Chondrocyte (in vitro differentiated cells): ENCODE measurements around the gene UGT2B17. TPM values are rescaled to one million over a fixed set of nuclear protein-coding genes. Genes with fewer than 3 reads are reported as not detected.

Experiments
- DNase-seq: peaks from one replicate; pipeline ENCODE4 v3.0.0; 2021; ENCODE audit warnings: mixed read lengths, low spot score
- H3K27ac Mint-ChIP-seq: one replicate; pipeline ENCODE4 v1.8.0; 2021; ENCODE audit warnings: mild to moderate bottlenecking, moderate library complexity, mixed read lengths; ENCODE audit not compliant: unreplicated experiment
- H3K27me3 Mint-ChIP-seq: 2 replicates; pipeline ENCODE4 v1.8.0; 2021; ENCODE audit warnings: low read depth, mixed read lengths
- H3K36me3 Mint-ChIP-seq: 2 replicates; pipeline ENCODE4 v1.8.0; 2021; ENCODE audit warnings: low read depth, mixed read lengths
- H3K4me1 Mint-ChIP-seq: 2 replicates; pipeline ENCODE4 v1.8.0; 2021; ENCODE audit warnings: low read depth, mild to moderate bottlenecking, mixed read lengths
- H3K4me3 Mint-ChIP-seq: one replicate; pipeline ENCODE4 v1.8.0; 2021; ENCODE audit warnings: mild to moderate bottlenecking, moderate library complexity, mixed read lengths; ENCODE audit not compliant: unreplicated experiment
- H3K9me3 Mint-ChIP-seq: 2 replicates; pipeline ENCODE4 v1.8.0; 2021; ENCODE audit warnings: low read depth, mixed read lengths
- total RNA-seq: library from RNA; stranded (reverse); gene quantifications from 3 replicates; pipeline ENCODE4 v1.2.1, GENCODE V29; 2021
- TF ChIP-seq, protein P1 (sequence below): fragments of 200-600 bp; sonication (generic); IDR thresholded peaks from 2 replicates; pipeline ENCODE4 v1.5.0; 2021; ENCODE audit warnings: antibody characterized with exemption, mild to moderate bottlenecking, moderate library complexity

UGT2B17 gene
- total RNA-seq, 1 donor from 2014 or later: not detected

DNA sequence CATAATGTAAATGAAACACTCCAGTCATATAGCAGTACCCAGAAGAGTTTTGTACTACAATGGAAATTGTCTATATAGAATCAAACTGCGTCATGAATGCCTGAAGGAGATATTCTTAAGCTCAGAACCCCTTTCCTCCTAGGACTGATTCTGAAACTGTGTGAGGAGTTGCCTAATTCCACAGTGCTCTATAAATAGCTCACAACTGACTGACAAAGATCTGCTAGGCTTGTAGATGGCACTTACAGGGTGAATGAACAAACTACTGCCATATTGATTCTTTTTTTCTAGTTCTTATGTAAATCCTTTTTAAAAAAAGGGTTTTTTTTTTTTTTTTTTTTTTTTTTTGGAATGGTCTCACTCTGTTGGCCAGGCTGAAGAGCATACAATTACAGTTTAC is 30.1 kb upstream of the UGT2B17 start:
- Mint-ChIP-seq H3K9me3 (no peaks in the 10 kb centered on the region), H3K27me3 (peaks cover 5% of the 10 kb centered on the region), H3K4me3 (no peak overlapping the region), H3K27ac (no peak overlapping the region), H3K4me1 (no peaks in the 10 kb centered on the region), H3K36me3 (no peaks in the 10 kb centered on the region)
- TF ChIP-seq, protein P1, sequence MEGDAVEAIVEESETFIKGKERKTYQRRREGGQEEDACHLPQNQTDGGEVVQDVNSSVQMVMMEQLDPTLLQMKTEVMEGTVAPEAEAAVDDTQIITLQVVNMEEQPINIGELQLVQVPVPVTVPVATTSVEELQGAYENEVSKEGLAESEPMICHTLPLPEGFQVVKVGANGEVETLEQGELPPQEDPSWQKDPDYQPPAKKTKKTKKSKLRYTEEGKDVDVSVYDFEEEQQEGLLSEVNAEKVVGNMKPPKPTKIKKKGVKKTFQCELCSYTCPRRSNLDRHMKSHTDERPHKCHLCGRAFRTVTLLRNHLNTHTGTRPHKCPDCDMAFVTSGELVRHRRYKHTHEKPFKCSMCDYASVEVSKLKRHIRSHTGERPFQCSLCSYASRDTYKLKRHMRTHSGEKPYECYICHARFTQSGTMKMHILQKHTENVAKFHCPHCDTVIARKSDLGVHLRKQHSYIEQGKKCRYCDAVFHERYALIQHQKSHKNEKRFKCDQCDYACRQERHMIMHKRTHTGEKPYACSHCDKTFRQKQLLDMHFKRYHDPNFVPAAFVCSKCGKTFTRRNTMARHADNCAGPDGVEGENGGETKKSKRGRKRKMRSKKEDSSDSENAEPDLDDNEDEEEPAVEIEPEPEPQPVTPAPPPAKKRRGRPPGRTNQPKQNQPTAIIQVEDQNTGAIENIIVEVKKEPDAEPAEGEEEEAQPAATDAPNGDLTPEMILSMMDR: no peak
- DNase-seq: no peak

DNA sequence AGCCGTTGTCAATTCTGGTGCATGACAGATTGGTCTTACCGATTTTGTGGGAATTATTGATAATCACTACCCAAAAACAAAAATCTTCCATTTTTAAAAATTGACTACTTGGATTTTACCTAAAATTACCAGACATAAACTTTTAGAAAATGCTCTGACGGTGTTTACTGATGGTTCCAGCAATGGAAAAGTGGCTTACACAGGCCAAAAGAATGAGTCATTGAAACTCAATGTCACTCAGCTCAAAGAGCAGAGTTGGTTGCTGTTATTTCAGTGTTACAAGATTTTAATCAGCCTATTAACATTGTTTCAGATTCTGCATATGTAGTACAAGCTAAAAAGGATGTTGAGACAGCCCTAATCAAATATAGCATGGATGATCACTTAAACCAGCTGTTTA is 23.0 kb upstream of the UGT2B17 start:
- Mint-ChIP-seq H3K27me3 (no peaks in the 10 kb centered on the region), H3K27ac (no peak overlapping the region)
- TF ChIP-seq, protein P1: no peak

DNA sequence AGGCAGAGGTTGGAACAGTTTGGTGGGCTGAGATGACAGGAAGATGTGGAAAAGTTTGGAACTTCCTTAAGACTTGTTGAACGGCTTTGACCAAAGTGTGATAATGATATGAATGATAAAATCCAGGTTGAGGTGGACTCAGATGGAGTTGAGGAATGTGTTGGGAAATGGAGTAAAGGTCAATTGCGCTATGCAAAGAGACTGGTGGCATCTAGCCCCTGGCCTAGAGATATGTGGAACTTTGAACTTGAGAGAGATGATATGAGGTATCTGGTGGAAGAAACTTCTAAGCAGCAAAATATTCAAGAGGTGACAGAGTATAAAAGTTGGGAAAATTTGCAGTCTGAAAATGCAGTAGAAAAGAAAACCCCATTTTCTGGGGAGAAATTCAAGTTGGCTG is 21.4 kb upstream of the UGT2B17 start:
- Mint-ChIP-seq H3K27ac (no peak overlapping the region), H3K36me3 (no peaks in the 10 kb centered on the region), H3K9me3 (no peaks in the 10 kb centered on the region), H3K4me1 (no peaks in the 10 kb centered on the region), H3K4me3 (no peak overlapping the region), H3K27me3 (no peaks in the 10 kb centered on the region)
- TF ChIP-seq, protein P1: no peak
- DNase-seq: no peak

More for the DNA sequence above, 23.0 kb upstream of the UGT2B17 start:
- no peaks in the 10 kb centered on the region for H3K36me3 Mint-ChIP-seq
- no peaks in the 10 kb centered on the region for H3K4me1 Mint-ChIP-seq
- no peak overlapping the region for H3K4me3 Mint-ChIP-seq
- DNase-seq: no peak
- no peaks in the 10 kb centered on the region for H3K9me3 Mint-ChIP-seq

DNA sequence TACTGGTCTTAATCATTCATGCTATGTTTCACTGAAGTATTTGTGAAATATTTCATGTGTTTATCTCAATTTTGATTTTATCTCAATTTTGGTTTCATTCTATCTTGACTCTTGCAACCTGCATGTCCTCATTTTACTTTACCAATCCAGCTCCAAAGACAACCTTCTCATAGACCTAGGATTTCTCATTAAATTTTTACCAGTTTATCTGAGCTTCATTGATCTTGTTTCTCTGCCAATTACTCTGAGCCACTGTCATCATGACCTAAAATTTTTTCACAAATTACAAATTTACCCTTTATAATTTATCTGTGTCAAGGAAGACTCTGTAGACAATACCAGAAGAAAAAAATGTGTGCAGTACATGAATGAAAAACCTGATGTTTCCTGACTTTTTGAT is 18.6 kb upstream of the UGT2B17 start:
- TF ChIP-seq, protein P1: no peak
- H3K27me3 Mint-ChIP-seq: no peaks in the 10 kb centered on the region

DNA sequence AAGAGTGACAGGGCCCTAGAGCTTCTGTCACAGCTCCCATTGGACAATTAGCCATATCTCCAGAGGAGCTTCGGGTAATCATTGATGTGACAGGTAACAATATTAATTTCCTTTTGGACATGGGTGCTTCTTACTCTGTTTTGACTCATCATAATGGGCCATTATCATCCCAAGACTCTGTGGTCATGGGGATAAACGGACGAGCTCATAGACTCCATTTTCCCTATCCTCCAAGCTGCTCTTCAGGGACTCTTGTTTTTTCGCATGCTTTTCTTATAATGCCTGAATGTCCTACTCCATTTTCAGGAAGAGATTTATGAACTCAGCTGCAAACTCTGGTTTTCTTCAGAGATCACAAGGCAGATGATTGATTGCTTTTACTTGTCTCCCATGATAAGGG is 17.0 kb upstream of the UGT2B17 start:
- TF ChIP-seq, protein P1: no peak
- Mint-ChIP-seq H3K36me3 (no peaks in the 10 kb centered on the region), H3K9me3 (no peaks in the 10 kb centered on the region), H3K27me3 (no peaks in the 10 kb centered on the region), H3K27ac (no peak overlapping the region), H3K4me3 (no peak overlapping the region), H3K4me1 (no peaks in the 10 kb centered on the region)
- DNase-seq: no peak

More for the DNA sequence above, 18.6 kb upstream of the UGT2B17 start:
- H3K36me3 Mint-ChIP-seq: no peaks in the 10 kb centered on the region
- H3K4me3 Mint-ChIP-seq: no peak overlapping the region
- no peaks in the 10 kb centered on the region for H3K9me3 Mint-ChIP-seq
- H3K27ac Mint-ChIP-seq: no peak overlapping the region
- no peaks in the 10 kb centered on the region for H3K4me1 Mint-ChIP-seq
- no peak for DNase-seq
